IMR-90 (cell line): ENCODE results near the gene LAMB1.

Source experiments
- BHLHE40 ChIP-seq: fragments of 150-350 bp; IDR thresholded peaks from 2 replicates; pipeline ENCODE4 v1.6.1; 2016; ENCODE audit warnings: mild to moderate bottlenecking, low read depth, low read length
- CEBPB ChIP-seq: IDR thresholded peaks from 2 replicates; pipeline ENCODE4 v1.6.1; 2012; ENCODE audit warnings: low read depth, low read length, improper control_type of control experiment
- CHD1 ChIP-seq: IDR thresholded peaks from 2 replicates; pipeline ENCODE4 v1.6.1; 2012; ENCODE audit warnings: low read depth, low read length, improper control_type of control experiment
- FOS ChIP-seq: fragments of 150-350 bp; IDR thresholded peaks from 2 replicates; pipeline ENCODE4 v1.6.1; 2016; ENCODE audit warnings: low read depth, low read length
- MAFK ChIP-seq: IDR thresholded peaks from 2 replicates; pipeline ENCODE4 v1.6.1; 2012; ENCODE audit warnings: low read depth, low read length, improper control_type of control experiment
- NFE2L2 ChIP-seq: fragments of 150-350 bp; IDR thresholded peaks from 2 replicates; pipeline ENCODE4 v1.6.1; 2016; ENCODE audit warnings: low read depth, mild to moderate bottlenecking, low read length
- POLR2A ChIP-seq: IDR thresholded peaks from 2 replicates; pipeline ENCODE4 v1.6.1; 2012; ENCODE audit warnings: mild to moderate bottlenecking, low read depth, low read length
- RAD21 ChIP-seq: IDR thresholded peaks from 2 replicates; pipeline ENCODE4 v1.6.1; 2012; ENCODE audit warnings: low read length, improper control_type of control experiment
- RFX5 ChIP-seq: IDR thresholded peaks from 2 replicates; pipeline ENCODE4 v1.8.0; 2012; ENCODE audit warnings: low read depth, mild to moderate bottlenecking, low read length, moderate library complexity
- TF ChIP-seq, protein P1 (sequence below): conservative IDR thresholded peaks from 2 replicates; pipeline ENCODE4 v1.5.1; 2012; ENCODE audit warnings: mild to moderate bottlenecking, low read depth, low read length, improper control_type of control experiment
- TF ChIP-seq, protein P2 (sequence below): fragments of 150-350 bp; IDR thresholded peaks from 2 replicates; pipeline ENCODE4 v1.6.1; 2017; ENCODE audit warnings: mild to moderate bottlenecking, antibody characterized with exemption, low read length, low read depth

DNA sequence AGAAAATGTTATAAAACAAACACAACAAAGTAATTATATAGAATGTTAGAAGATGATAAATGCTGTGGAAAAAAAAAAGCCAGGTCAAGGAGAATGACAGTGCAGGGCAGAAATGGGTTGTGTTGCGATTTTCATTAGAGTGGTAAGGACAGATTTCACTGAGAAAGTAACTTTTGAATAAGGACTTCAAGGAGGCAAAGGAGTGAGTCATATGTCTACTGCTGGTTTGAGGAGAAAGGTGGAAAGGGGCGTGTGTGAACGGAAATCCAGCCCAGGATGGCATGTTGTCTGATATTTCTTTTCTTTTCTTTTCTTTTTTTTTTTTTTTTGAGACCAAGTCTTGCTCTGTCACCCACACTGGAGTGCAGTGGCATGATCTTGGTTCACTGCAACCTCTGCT is 124.3 kb downstream of the LAMB1 start:
- TF ChIP-seq, protein P1, sequence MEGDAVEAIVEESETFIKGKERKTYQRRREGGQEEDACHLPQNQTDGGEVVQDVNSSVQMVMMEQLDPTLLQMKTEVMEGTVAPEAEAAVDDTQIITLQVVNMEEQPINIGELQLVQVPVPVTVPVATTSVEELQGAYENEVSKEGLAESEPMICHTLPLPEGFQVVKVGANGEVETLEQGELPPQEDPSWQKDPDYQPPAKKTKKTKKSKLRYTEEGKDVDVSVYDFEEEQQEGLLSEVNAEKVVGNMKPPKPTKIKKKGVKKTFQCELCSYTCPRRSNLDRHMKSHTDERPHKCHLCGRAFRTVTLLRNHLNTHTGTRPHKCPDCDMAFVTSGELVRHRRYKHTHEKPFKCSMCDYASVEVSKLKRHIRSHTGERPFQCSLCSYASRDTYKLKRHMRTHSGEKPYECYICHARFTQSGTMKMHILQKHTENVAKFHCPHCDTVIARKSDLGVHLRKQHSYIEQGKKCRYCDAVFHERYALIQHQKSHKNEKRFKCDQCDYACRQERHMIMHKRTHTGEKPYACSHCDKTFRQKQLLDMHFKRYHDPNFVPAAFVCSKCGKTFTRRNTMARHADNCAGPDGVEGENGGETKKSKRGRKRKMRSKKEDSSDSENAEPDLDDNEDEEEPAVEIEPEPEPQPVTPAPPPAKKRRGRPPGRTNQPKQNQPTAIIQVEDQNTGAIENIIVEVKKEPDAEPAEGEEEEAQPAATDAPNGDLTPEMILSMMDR, result no peak
- no peak for TF ChIP-seq POLR2A
- no peak for TF ChIP-seq BHLHE40
- no peak for TF ChIP-seq RFX5
- no peak for TF ChIP-seq CEBPB
- TF ChIP-seq, protein P2, sequence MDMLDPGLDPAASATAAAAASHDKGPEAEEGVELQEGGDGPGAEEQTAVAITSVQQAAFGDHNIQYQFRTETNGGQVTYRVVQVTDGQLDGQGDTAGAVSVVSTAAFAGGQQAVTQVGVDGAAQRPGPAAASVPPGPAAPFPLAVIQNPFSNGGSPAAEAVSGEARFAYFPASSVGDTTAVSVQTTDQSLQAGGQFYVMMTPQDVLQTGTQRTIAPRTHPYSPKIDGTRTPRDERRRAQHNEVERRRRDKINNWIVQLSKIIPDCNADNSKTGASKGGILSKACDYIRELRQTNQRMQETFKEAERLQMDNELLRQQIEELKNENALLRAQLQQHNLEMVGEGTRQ, result no peak
- no peak for TF ChIP-seq NFE2L2
- TF ChIP-seq CHD1, result no peak
- no peak for TF ChIP-seq RAD21
- no peak for TF ChIP-seq FOS
- TF ChIP-seq MAFK, result no peak
